DMS79 treated with DMSO at 0.1 percent for 48 hours (cell line): ENCODE results near the gene CHMP4B.

Experiments used
- DNase-seq: peaks from one replicate; lab custom pipeline; 2025; lab: John Stamatoyannopoulos, UW

CHMP4B gene

GRCh38 chr20:33863440-33864323 is 52.5 kb downstream of the CHMP4B start:
- no peak for DNase-seq

GRCh38 chr20:33864324-33864963 is 53.3 kb downstream of the CHMP4B start:
- no peak for DNase-seq

- DNase-seq, result no peak
Observed at GRCh38 chr20:33865761-33866370, 54.7 kb downstream of the CHMP4B start.

- no peak for DNase-seq
Observed at GRCh38 chr20:33866398-33867100, 55.4 kb downstream of the CHMP4B start.

GRCh38 chr20:33868042-33868441 is 56.9 kb downstream of the CHMP4B start:
- no peak for DNase-seq

GRCh38 chr20:33868595-33868994 is 57.4 kb downstream of the CHMP4B start:
- no peak for DNase-seq

GRCh38 chr20:33869283-33869682 is 58.1 kb downstream of the CHMP4B start:
- no peak for DNase-seq

DNA sequence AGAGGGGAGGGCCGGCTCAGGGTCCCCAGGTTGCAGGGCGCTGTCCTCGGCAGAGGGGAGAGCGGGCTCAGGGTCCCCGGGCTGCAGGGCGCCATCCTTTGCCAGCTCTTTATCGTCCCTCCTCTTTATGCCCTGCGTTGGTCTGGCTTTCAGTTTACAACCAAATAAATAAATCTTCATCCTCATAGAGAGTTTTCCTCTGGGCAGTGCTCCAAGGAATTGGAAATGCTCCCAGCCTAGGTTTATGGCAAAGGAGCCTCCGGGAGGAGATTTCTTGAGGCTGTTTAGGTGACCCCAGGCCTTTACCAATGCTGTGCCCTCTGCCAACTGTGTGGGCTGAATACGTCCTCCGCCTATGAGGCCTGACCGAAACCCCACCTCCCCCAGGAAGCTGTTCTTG is 60.2 kb downstream of the CHMP4B start:
- DNase-seq, result no peak

GRCh38 chr20:33874129-33874528 is 63.0 kb downstream of the CHMP4B start:
- no peak for DNase-seq

GRCh38 chr20:33875055-33875454 is 63.9 kb downstream of the CHMP4B start:
- DNase-seq, result no peak

- DNase-seq, result no peak
Observed at GRCh38 chr20:33875534-33876026, 64.4 kb downstream of the CHMP4B start.

DNA sequence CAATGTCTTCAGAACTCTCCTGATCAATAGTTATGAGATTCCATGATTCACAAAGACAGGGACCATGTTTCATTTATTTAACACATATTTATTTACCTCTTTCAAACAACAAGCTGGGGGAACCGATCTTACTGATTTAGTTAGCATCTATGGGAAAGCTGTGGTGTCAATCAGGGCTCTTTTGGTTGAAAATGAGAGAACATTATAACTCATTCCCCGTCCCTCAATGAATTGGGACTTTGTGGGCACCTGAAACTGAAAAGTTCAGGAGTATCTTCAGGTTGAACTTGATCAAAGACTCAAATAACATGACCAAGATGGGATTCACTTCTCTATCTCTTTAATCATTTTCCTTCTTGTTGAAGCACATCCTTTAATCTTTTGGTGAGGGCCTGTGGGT is 67.4 kb downstream of the CHMP4B start:
- no peak for DNase-seq

GRCh38 chr20:33880396-33880795 is 69.2 kb downstream of the CHMP4B start:
- no peak for DNase-seq

- DNase-seq, result no peak
Observed at GRCh38 chr20:33881989-33882388, 70.8 kb downstream of the CHMP4B start.

DNA sequence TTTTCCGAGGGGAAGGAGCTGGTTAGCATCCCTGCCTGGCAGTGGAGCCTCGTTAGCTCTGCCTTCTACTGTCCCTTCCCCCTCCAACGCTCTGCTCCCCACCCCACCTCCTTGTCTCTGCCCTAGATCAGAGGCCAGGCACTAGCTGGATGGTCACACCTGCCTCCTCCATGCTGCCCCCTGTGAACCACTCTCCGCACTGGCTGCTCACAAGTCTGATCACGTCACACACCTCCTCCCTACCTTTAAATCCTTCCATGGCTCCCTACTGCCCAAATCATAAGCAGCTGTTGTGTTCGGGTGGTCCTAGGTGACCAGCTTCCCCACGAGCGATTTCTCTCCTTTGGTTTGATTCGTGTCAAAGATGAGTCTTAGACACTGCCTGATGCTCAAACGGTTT is 71.3 kb downstream of the CHMP4B start:
- no peak for DNase-seq

DNA sequence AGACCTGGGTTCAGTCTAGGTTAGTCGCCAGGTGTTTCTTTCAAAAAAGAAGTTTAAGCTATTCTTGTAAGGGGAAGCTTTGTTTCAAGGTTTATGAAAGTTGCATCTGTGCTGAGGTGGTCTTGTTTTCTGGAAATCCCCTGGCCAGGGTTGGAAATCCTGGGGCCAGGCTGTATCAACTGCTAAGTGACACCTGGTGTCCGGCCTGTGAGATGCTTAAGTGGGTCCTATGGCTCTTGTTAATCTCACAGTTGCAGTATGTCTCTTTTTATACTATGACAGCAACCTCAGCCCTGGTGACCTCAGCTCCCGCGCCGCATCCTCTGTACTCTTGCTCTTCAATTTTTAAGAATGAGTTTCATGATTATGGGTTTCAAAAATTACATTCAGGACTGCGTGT is 72.0 kb downstream of the CHMP4B start:
- no peak for DNase-seq

GRCh38 chr20:33884633-33885032 is 73.5 kb downstream of the CHMP4B start:
- no peak for DNase-seq

- DNase-seq, result no peak
Observed at GRCh38 chr20:33889312-33889711, 78.2 kb downstream of the CHMP4B start.

- DNase-seq, result no peak
Observed at GRCh38 chr20:33890557-33890956, 79.4 kb downstream of the CHMP4B start.

DNA sequence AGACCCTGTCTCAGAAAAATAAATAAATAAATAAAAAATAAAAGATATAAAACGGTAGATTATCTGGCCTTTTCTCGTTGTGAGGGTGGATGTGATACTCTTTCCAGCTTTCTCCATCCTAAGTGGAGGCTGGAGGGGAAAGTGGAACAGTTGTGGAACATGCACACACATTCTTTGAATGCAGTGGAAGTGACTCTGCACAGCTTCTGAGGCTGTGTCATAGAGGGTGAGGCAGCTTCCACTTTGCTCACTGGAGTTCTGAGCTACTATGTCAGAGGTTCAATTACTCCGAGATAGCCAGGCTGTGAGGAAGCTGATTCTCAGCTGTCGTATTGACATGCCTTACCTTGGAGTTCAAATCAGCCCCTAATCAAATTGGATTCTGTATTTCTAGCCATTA is 82.2 kb downstream of the CHMP4B start:
- no peak for DNase-seq

DNA sequence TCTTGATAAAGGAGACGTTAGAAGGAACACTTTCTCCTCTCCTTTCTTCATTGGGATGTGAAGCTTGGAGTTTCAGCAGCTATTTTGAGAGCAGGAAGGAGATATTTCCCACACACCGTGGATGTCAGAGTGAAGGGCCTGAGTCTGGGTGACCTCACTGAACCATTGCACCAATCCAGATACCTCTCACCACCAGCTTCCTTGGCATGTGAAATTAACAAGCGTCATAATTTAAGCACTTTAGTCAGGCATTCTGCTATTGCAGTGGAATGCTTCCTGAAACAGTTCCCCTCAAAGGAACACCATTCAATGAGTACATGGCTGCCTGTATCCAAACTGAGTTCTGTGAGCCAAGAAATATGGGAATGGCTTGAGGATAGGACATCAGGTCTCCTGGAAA is 83.7 kb downstream of the CHMP4B start:
- DNase-seq, result no peak

- DNase-seq, result peak; percentile 60
Observed at GRCh38 chr20:33896509-33896908, 85.4 kb downstream of the CHMP4B start.
